IPS-15b (cell line): ENCODE measurements around the gene TMEM175.
"Not testable (repeated sequence)": the region's sequence is repeated elsewhere in the genome, so short reads cannot be mapped to it uniquely, and the experiment has no call there.

Source experiments
- H3K27me3 ChIP-seq: one replicate; pipeline ENCODE4 v1.6.1; 2013; ENCODE audit warnings: low read length; ENCODE audit not compliant: control insufficient read depth, insufficient read depth
- H3K36me3 ChIP-seq: one replicate; pipeline ENCODE4 v1.6.1; 2013; ENCODE audit warnings: low read length; ENCODE audit not compliant: control insufficient read depth, insufficient read depth
- H3K4me1 ChIP-seq: one replicate; pipeline ENCODE4 v1.6.1; 2013; ENCODE audit warnings: mild to moderate bottlenecking, low read length; ENCODE audit not compliant: control insufficient read depth, insufficient read depth
- H3K4me3 ChIP-seq: one replicate; pipeline ENCODE4 v1.5.1; 2013; ENCODE audit warnings: low read depth, low read length
- H3K9ac ChIP-seq: one replicate; pipeline ENCODE4 v1.6.1; 2013; ENCODE audit warnings: low read depth, mild to moderate bottlenecking, low read length
- H3K9me3 ChIP-seq: one replicate; pipeline ENCODE4 v1.6.1; 2013; ENCODE audit warnings: mild to moderate bottlenecking, low read length; ENCODE audit not compliant: control insufficient read depth, insufficient read depth

The TMEM175 gene

GRCh38 chr4:910366-911091 lies 21.7 kb upstream of the TMEM175 start:
- Histone ChIP-seq H3K9ac (no peak overlapping the region), H3K9me3 (no peaks in the 10 kb centered on the region), H3K27me3 (no peaks in the 10 kb centered on the region), H3K4me1 (no peaks in the 10 kb centered on the region), H3K36me3 (peaks cover 18% of the 10 kb centered on the region), H3K4me3 (no peak overlapping the region)

- H3K4me3 ChIP-seq = no peak overlapping the region
- H3K4me1 ChIP-seq = no peaks in the 10 kb centered on the region
- peaks cover 18% of the 10 kb centered on the region for H3K36me3 ChIP-seq
- no peaks in the 10 kb centered on the region for H3K9me3 ChIP-seq
- no peak overlapping the region for H3K9ac ChIP-seq
- no peaks in the 10 kb centered on the region for H3K27me3 ChIP-seq
Observed at GRCh38 chr4:911221-911751, 21.0 kb upstream of the TMEM175 start.

GRCh38 chr4:911871-912490 lies 20.3 kb upstream of the TMEM175 start:
- no peak overlapping the region for H3K4me3 ChIP-seq
- H3K4me1 ChIP-seq = no peaks in the 10 kb centered on the region
- peaks cover 18% of the 10 kb centered on the region for H3K36me3 ChIP-seq

GRCh38 chr4:912548-913279 lies 19.5 kb upstream of the TMEM175 start:
- H3K4me1 ChIP-seq = no peaks in the 10 kb centered on the region
- H3K9ac ChIP-seq = no peak overlapping the region
- no peaks in the 10 kb centered on the region for H3K27me3 ChIP-seq
- no peaks in the 10 kb centered on the region for H3K9me3 ChIP-seq
- H3K4me3 ChIP-seq = no peak overlapping the region
- peaks cover 18% of the 10 kb centered on the region for H3K36me3 ChIP-seq

More at GRCh38 chr4:911871-912490, 20.3 kb upstream of the TMEM175 start:
- no peaks in the 10 kb centered on the region for H3K9me3 ChIP-seq
- no peaks in the 10 kb centered on the region for H3K27me3 ChIP-seq
- no peak overlapping the region for H3K9ac ChIP-seq

- no peaks in the 10 kb centered on the region for H3K27me3 ChIP-seq
- H3K9ac ChIP-seq = no peak overlapping the region
- H3K4me3 ChIP-seq = no peak overlapping the region
- no peaks in the 10 kb centered on the region for H3K9me3 ChIP-seq
- H3K4me1 ChIP-seq = no peaks in the 10 kb centered on the region
- peaks cover 16% of the 10 kb centered on the region for H3K36me3 ChIP-seq
Observed at GRCh38 chr4:913280-913618, 19.0 kb upstream of the TMEM175 start.

- Histone ChIP-seq H3K9ac (no peak overlapping the region), H3K9me3 (no peaks in the 10 kb centered on the region), H3K36me3 (peaks cover 16% of the 10 kb centered on the region), H3K27me3 (no peaks in the 10 kb centered on the region), H3K4me3 (no peak overlapping the region), H3K4me1 (no peaks in the 10 kb centered on the region)
Observed at GRCh38 chr4:914531-914930, 17.7 kb upstream of the TMEM175 start.

- Histone ChIP-seq H3K4me1 (no peaks in the 10 kb centered on the region), H3K27me3 (no peaks in the 10 kb centered on the region), H3K36me3 (peaks cover 16% of the 10 kb centered on the region), H3K9me3 (no peaks in the 10 kb centered on the region), H3K4me3 (no peak overlapping the region), H3K9ac (no peak overlapping the region)
Observed at GRCh38 chr4:915041-915474, 17.2 kb upstream of the TMEM175 start.

GRCh38 chr4:915595-915994 lies 16.7 kb upstream of the TMEM175 start:
- H3K9me3 ChIP-seq = no peaks in the 10 kb centered on the region
- H3K4me3 ChIP-seq = no peak overlapping the region
- no peaks in the 10 kb centered on the region for H3K4me1 ChIP-seq
- H3K27me3 ChIP-seq = no peaks in the 10 kb centered on the region
- peaks cover 15% of the 10 kb centered on the region for H3K36me3 ChIP-seq
- H3K9ac ChIP-seq = no peak overlapping the region

GRCh38 chr4:917466-917865 lies 14.8 kb upstream of the TMEM175 start:
- H3K27me3 ChIP-seq = no peaks in the 10 kb centered on the region
- H3K9ac ChIP-seq = no peak overlapping the region
- no peaks in the 10 kb centered on the region for H3K4me1 ChIP-seq
- peaks cover 2% of the 10 kb centered on the region for H3K36me3 ChIP-seq
- H3K9me3 ChIP-seq = no peaks in the 10 kb centered on the region
- no peak overlapping the region for H3K4me3 ChIP-seq

GRCh38 chr4:917992-918391 lies 14.3 kb upstream of the TMEM175 start:
- Histone ChIP-seq H3K27me3 (no peaks in the 10 kb centered on the region), H3K9me3 (no peaks in the 10 kb centered on the region), H3K4me1 (no peaks in the 10 kb centered on the region), H3K9ac (no peak overlapping the region), H3K36me3 (peaks cover 2% of the 10 kb centered on the region), H3K4me3 (no peak overlapping the region)

GRCh38 chr4:918591-918990 lies 13.7 kb upstream of the TMEM175 start:
- not testable (repeated sequence) for H3K9ac ChIP-seq, H3K36me3 ChIP-seq, H3K4me3 ChIP-seq, H3K4me1 ChIP-seq, H3K9me3 ChIP-seq, H3K27me3 ChIP-seq
